ENCODE measurements around the gene C3orf70.

GRCh38 chr3:185041540-185041939 is 111.3 kb downstream of the C3orf70 start:
- TF ChIP-seq, protein P1, sequence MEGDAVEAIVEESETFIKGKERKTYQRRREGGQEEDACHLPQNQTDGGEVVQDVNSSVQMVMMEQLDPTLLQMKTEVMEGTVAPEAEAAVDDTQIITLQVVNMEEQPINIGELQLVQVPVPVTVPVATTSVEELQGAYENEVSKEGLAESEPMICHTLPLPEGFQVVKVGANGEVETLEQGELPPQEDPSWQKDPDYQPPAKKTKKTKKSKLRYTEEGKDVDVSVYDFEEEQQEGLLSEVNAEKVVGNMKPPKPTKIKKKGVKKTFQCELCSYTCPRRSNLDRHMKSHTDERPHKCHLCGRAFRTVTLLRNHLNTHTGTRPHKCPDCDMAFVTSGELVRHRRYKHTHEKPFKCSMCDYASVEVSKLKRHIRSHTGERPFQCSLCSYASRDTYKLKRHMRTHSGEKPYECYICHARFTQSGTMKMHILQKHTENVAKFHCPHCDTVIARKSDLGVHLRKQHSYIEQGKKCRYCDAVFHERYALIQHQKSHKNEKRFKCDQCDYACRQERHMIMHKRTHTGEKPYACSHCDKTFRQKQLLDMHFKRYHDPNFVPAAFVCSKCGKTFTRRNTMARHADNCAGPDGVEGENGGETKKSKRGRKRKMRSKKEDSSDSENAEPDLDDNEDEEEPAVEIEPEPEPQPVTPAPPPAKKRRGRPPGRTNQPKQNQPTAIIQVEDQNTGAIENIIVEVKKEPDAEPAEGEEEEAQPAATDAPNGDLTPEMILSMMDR (IDR thresholded peaks at IDR 0.05), result no peak
- no peak for TF ChIP-seq POLR2A (IDR thresholded peaks at IDR 0.05)

Measured in heart left ventricle (tissue), 13 donors.